Suppressor macrophage treated with lipopolysaccharide for 1 hour (primary cell): Measurements from ENCODE around the gene RGS3.
A peak's percentile ranks its signal among the peaks of the same experiment; 100 is the strongest.

Experiments
- DNase-seq, 3 donors: peaks; one replicate each; pipeline ENCODE4 v3.0.0-alpha.2; 2020 to 2022

RGS3 gene

DNA sequence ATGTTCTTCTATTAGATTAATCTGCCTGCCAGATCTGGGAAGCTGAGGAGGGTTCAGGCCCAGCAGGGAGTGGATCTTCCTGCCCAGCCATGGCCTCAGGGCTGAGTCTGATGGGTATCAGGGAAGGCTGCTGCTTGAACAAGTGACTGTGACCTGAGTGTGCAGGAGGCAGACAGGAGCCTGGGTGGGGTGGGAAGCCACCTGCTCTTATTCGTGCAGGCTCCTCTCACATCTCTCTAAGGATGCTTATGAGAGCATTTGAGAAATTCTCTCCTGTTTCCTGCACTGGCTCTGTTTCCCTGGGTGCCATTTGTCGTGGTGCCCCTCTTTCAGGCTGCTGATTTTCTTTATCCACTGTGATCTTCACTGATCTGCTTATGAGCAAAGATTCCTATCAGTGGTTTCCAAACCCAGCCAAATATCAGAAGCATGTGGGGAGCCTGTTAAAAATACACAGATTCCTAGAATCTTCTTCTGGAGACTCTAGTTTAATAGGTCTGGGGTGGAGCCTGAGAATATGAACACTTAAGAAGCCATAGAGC is 2.1 kb downstream of the RGS3 start:
- DNase-seq = no peak

DNA sequence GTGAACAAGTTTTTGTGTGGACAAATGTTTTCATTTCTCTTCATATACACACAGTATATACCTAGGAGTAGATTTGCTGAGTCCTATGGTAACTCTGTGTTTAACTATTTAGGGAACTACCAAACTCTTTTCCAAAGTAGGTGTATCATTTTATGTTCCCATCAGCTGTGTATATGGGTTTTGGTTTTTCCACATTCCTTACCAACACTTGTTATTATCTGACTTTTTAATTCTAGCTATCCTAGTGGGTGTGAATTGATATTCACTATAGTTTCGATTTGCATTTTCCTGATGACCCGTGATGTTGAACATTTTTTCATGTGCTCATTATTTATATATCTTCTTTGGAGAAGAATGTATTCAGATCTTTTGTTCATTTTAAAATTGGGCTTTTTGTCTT is 3.7 kb downstream of the RGS3 start:
- no peak for DNase-seq

DNA sequence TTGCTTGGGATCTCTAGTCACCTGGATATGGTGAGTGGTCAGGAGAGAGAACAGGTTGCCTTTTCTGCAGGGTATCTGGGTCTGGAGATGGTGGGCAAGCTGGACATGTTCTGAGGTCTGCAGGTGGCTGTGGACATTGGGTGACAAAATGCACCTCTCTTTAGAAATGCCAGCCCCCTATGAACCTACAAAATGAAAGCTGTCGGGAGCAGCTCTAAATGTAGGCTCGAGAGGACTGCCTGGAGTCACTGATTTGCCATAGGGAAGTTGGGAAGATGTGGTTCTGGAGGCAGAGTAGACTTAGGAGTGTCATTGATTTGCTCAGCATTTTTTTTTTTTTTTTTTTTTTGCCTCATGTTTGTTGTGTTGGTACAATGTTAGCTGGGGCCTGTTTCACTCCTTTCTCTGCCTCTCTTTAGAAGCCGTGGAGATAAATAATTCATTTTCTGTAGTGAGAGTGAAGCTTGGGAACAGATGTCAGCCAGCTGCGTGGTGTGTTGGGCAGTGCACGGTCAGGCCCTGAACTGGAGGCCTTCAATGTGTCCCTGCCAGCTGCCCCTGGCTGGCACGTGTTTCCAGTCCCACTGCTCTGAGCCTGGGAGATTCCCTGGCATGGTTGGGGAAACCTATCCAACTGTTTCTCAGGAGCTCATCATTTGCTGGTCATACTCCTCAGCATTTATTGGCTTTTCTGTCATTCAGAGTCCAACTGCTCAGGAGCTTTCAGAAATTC is 5.4 kb downstream of the RGS3 start:
- DNase-seq = no peak

DNA sequence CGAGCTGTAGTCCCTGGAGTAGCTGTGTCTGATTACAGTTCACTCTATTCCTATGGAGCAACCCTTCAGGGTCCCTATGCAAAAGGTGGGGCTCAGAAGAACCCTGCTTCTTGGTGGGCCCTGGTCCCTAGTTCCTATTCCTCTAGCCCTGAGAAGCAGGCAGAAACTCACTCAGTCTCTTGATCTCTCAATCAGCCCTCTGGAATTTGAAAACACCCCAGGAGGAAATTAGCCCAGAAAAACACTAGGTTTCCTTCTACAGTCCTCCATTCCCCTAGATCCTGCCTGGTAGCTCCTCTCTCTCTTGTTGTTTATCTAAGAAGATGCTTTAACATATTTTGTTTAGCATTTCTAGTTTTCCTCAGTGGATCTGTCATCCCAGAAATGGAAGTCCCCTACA is 7.6 kb downstream of the RGS3 start:
- no peak for DNase-seq

DNA sequence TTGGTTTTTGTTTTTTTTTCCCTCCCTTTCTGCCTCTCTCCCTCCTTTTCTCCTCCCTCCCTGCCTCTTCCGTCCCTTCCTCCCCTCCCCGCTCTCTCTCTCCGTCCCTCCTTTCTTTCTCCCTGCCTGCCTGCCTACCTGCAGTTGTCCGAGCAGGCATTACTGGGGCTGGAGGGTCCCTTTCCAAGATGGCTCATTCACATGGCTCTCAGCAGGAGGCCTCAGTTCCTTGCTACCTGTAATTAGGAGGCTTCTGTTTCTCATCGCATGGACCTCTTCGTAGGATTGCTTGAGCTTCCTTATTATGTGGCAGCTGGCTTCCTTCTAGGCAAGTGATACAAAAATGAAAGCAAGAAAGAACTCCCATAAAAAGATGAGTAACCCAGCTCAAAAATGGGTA is 8.0 kb downstream of the RGS3 start:
- no peak for DNase-seq

DNA sequence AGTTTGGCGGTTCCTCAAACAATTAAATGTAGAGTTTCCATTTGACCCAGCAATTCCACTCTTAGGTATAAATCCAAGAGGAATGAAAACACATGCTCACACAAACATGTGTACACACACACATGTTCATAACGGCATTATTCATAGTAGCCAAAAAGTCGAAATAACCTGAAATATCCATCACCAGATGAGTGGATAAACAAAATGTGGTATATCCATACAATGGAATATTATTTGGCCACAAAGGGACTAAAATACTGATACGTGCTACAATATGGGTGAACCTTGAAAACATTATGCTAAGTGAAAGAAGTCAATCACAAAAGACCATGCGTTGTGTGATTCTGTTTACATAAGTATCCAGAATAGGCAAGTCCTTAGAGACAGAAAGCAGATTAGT is 8.7 kb downstream of the RGS3 start:
- no peak for DNase-seq

DNA sequence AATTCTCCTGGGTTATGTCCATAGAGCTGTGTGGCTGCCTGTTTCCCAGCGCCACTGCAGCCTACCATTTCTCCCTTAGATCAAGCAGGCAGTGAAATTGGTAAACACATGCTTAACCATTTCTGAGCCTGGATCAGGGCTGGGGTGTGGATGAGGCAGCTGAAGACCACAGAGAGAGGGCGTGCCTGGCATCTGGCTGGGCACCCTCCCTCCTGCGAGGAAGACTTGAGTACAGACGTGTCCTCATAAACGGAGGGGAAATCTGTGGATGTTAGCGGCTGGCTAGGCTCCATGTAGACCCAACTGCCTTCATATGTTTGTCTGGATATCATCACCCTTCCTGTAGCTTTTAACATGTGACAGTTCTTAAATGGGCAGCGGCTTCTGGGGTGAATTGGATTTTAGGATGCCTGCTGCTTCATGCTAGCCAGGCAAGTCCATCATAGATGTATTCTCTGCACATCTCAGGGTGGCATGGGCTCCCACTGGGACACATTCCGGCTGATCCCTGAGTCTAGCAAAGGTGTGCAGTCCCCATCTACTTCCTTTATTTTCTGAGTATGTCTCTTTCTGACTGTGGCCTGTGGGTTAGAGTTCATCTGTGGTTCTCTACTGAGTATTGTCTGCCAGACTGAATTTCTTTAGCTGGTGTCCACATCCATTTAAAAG is 11.0 kb downstream of the RGS3 start:
- DNase-seq = no peak

DNA sequence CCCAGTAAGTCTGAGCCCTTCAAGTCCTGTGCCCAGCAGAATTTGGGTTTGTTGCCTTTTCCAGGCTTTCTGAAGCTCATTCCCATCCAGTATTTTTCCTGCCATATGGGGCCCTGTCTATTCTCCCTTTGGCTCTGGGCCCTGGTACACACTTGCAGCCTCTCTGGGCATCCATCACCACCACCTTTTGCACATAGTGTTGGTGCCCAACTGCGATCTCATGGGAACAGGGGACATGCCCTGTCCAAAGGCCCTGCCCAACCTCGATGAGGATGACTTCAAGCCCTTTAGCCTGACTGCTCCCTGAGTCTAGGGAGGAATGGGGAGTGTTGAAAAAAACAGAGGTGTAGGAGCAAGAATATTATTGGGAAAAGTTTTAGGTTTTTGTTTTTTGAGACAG is 11.5 kb downstream of the RGS3 start:
- DNase-seq = no peak

DNA sequence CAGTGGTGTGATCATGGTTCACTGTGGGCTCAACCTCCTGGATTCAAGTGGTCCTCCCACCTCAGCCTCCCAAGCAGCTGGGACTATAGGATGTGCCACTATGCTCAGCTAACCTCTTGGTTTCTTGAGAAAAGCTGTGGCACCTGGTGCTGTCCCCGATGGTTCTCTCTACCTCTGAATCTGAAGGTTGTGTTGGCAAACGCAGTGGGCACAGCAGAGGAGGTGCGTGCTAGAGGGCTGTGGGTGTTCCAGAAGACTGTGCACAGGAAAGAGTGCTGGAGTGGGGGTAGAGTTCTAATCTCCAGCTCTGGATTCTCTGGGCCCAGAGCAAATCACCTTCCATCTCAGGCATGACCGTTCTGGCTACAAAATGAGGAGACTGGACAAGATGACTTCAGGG is 12.5 kb downstream of the RGS3 start:
- no peak for DNase-seq

DNA sequence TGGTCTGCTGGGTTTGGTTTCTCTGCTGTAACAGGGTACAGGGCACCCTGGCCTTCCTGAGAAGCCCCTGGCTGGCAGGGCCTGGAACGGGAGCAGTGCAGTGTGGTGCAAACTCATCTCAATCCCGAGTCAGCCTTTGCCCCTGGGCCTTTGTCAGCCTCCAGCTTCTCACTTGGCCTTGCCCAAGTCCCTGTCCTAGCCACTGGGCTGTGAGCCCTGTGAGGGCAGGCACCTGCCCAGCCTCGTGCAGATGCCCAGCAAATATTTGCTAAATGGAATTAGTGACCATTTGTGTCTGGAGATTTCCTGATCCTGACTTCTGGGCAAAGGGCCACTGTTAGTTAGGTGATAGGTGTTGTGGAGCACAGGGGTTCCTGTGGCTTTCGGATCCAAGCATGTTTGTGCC is 13.0 kb downstream of the RGS3 start:
- no peak for DNase-seq

DNA sequence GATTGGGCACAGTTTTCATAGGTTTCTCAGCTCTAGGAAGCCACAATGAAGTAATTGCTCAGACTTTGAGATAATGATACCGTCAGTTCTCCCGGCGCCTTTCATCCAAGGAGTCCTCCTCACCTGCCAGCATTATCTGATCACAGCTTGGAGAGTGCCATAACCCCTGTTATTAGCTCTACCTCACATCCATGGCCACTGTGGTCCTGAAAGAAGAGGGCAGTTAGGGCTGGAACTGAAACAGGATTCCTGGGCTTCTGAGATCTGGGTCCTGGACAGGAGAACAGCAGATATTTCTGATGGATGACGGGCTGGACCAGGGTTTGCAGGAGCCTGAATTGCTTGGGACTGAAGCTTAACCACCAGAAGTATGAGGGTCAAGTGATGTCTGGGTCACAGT is 13.5 kb downstream of the RGS3 start:
- DNase-seq = no peak

DNA sequence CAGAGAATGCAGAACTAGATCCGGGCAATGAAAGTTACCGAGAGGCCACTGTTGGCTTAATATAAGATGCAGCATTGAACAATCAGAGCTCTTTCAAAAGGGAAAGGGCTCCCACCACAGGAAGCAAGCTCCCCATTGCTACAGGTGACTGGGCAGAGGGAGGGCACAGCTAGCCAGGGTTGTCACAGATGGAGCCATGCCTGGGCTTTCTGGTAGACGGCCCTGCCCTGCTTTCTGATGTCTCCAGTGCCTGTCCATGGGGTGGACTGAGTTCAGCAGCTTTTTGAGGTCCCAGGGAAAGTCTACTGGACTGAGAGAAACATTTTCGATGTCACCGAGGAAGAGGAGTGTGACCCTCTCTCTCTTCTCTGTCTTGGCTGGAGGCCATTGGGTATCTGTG is 14.1 kb downstream of the RGS3 start:
- DNase-seq = no peak

DNA sequence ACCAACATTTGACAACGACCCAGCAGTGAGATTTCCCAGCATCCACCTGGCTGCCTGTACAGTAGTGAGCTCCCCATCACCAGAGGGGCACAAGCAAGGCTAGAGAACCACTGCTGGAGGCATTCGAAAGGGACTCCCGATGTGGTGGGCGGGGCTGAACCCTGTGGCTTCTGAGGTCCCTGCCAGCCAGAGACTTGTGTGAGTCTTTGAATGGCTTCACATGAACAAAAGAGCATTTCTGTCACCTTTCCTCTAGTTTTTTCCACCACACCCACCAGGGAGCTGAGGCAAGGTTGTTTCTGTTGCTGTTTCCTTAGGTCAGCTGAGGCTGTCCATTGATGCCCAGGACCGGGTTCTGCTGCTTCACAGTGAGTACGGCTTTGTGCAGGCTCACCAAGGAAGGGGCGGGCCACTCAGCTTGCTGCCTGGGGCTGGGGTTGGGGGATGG is 15.7 kb downstream of the RGS3 start:
- no peak for DNase-seq

DNA sequence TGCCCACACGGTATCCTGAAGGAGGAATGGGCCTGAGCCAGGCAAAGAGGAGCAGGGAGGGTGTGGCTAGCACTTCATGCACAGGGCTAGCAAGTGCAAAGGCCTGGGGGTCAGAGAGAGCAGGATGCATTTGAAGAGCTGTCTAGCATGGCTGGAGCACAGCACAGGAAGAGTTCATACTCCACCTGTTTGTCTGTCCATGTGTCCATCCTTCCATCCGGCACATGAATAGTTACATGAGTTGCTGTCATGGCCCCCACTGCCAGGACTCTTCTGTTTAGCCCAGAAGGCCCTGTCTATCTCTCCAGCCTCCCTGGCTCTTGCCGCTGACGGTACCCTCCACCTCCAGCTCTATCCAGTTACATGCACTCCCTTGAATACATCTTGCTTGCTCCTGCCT is 17.1 kb downstream of the RGS3 start:
- DNase-seq = no peak

DNA sequence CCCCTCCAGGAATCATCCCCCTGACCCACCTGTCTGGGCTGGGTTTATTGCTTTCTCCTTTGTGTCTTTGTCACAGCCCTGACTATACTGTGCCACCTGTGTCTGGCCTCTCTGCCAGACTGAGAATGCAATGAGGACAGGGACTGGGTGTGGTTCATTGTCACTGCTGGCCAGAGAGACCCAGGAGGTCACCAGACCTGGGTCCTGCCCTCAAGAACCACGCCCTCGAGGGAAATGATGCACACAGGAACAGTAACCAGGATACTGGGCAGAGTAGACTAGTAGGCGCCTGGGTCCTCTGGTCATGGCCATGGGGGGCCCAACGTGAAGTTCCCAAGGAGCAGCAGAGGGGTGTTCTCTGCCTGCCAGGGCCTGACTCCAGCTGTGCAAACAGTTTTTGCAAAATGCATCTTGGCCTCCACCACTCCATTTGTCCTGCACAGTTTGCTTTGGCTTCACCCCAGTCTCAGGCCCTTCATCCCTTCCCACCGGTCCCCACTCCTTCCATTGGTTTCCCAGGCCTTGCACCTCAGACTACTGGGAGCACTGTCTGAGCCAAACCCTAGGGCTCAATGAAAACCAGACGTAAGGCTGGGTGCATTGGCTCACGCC is 17.8 kb downstream of the RGS3 start:
- DNase-seq = no peak

DNA sequence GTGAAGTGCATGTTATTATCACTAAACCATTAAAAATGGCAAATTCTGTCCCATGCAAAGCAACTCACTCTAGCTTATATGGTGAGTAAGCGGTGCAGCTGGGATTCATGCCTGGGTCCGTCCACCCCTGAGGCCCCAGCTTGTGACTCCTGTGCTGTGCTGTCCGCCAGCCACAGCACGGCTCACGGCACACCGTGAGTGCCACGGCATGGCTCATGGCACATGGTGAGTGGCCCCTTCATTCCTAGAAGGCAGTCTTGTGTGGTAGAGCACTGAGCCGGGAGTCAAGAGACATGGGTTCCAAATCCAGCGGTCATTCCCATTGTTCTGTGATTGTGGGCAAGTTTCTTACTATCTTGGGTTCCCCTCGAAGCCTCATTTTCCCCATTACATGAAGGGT is 18.8 kb downstream of the RGS3 start:
- DNase-seq = no peak

DNA sequence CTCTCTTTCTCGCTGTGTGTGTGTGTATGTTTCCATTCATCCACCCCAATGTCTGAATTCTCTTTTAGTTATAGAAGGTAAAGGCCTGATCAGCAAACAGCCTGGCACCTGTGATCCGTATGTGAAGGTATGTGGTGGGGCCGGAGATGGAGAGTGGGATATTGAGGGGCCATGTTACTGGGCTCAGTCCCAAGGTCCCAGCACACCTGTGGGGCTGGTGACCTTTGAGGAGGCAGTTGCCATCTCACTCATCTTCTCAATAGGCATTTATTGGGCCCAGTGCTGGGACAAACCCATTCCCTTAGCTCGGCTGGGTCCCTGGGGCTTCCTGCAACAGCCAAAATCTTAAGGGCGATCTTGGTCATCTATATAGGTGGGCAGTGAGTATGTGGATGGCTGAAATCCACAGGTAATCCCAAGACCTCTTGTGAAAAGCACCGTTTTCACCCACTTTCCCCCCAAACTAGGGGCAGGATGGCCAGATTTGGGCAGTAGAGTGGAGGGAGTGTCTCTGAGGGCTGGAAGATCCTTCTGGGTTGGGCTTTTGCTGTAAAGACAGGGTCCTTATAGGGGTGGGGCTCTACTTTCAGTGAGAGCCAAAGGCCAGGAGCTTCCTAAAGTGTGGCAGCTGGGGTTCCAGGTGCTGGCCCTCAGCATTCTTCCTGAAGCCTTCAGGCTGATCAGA is 19.6 kb downstream of the RGS3 start:
- DNase-seq = no peak

DNA sequence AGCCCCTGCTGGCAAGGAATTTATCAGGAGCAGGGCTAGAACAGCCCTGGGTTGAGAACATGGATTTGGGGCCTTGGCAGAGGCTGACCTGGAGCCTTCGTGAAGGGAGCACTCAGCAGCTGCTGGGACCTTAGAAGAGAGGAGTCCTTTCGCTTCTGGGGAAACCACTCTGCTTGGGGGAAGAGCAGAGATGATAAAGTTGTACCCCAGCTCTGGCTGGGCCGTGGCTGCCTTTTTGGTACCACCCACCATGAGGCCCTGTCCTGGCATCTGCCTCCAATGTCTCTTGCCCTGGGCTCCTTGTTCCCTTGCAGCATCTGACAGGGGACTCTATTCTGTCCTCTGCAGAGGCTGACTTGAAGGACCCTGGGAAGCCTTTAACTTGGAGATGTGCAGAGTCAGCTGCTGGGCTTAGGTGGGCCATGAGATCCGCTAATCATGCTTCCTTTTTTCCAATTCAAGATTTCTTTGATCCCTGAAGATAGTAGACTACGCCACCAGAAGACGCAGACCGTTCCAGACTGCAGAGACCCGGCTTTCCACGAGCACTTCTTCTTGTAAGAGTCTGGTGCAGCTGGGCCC is 20.2 kb downstream of the RGS3 start:
- DNase-seq = no peak

DNA sequence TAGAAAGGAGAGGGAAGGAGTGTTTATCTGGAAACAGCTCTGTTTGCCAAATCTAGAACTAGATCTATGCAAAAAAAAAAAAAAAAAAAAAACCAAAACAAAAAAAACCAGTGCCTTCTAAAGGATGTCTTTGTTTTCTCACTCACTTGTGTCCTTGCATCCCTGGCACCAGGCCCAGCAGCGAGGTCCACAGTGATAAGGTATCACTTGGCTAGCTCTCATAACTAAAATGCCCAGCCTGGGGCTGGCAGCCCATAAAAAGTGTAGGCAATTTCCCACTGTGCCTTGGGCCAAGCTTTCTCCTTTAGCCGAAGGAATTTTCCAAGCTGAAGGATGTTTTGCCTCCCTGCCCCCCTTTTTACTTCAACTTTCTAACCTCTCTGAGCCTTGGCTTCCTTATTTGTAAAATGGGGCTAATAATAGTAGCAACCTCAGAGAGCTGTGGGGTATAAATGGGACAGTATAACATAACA is 20.8 kb downstream of the RGS3 start:
- DNase-seq = no peak

DNA sequence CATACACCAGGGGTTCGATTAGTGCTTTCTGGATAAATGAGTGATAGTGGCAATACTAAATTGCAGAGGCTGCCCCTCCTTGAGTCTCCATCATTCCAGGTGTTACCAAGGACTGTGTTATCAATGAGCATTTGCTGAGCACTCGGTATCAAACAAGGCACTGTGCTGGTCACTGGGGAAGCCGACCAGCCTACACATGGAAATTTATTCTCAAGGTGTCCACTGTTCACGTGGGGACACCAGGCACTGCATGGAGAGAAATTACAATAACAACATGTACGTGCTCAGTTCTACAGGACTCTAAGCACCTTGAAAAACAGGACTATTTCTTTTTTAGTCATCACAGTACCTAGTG is 22.2 kb downstream of the RGS3 start:
- no peak for DNase-seq

DNA sequence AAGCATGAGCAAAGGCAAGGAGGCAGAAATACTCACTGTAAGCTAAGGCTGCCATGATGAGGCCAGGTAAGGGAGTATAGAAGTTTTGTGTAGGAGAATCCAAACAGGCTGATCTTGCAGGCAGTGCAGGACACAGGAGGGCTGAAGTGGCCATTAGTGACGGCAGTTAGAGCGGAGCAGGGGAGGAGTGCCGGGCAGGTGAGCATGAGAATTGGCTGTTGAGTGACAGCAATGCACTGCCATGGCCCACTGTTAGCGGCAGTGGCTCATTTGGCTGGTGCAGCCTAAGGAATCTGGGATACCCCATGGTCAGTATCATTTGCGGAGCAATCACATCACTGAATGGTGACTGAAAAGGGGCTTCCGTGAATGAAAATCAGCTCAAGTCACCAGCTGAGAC is 22.8 kb downstream of the RGS3 start:
- DNase-seq = no peak

DNA sequence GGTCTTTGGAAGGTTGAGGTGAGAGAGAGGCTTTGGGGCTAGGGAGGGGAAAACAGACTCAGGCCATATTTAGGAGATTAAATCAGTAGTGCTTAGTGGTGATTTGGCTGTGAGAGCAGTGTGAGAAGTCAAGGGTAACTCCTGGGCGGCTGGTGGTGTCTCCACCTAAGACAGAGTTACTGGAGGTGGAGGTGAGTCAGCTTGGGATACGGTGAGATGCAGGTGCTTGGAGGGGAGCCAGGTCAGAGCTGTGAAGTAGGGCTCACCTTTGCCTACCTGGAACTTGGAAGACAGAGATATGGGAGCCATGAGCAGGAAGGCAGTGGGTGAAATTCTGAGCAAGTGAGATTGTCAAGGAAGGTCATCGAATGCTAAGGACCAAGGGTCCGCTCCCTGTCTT is 24.5 kb downstream of the RGS3 start:
- no peak for DNase-seq

DNA sequence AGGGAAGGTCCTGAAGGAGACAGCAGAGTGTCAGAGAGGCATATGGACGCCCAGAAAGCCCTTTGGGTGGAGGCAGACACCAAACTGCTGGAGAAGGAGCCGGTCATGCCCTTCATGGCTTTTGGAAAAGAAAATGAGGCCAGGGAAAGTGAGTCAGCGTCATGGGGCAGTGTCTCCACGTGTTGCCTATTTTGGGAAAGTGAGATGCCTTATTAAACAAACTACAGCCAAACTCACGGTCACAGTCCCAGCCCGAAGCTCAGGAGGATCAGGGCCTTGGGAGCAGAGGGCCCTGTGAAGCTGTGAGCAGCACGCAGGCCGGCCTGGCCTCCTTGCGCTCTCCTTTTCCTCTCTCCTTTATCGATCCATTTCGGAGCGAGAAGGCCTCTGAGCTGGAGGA is 25.0 kb downstream of the RGS3 start:
- peak in 2 of 3 donors; percentile 18 to 24 for DNase-seq
